ENCODE data around the gene PTGIR. TPM values are rescaled to one million over a fixed set of nuclear protein-coding genes. Genes with fewer than 3 reads are reported as not detected.

Gene PTGIR
- total RNA-seq, 1 experiment from 2014 or later: not detected

GRCh38 chr19:46656541-46656940 lies 31.7 kb upstream of the PTGIR start:
- ChIA-PET POLR2A (ENCODE audit: low non-redundant PET) (no interaction called here), CTCF (interaction anchor here (0.7 kb wide), 1 partner anchor 41 kb away, joined by 5 read pairs; no protein-coding TSS in a partner anchor)
- TF ChIP-seq EZH2 (IDR thresholded peaks at IDR 0.05; ENCODE audit: borderline replicate concordance, low read depth, low read length, poor library complexity, severe bottlenecking): no peak
- BruUV-seq (replicated peaks): no TSS peak
- DNase-seq (ENCODE audit: low spot score): no peak
- Histone ChIP-seq H3K27me3 (replicated peaks; ENCODE audit: insufficient read depth, low read depth, low read length, poor library complexity) (no peaks in the 10 kb centered on the region), H3K36me3 (ENCODE audit: insufficient read depth, low read length, poor library complexity, severe bottlenecking) (no peaks in the 10 kb centered on the region), H3K27ac (ENCODE audit: low read depth, low read length, poor library complexity, severe bottlenecking) (no peak overlapping the region), H3K4me3 (ENCODE audit: low read depth, low read length, poor library complexity, severe bottlenecking) (no peak overlapping the region), H3K4me1 (ENCODE audit: insufficient read depth, low read length, poor library complexity, severe bottlenecking) (peaks cover 11% of the 10 kb centered on the region), H3K9me3 (ENCODE audit: low read depth, low read length, poor library complexity, severe bottlenecking) (no peaks in the 10 kb centered on the region)
- intact Hi-C loops (cut with micrococcal nuclease; ENCODE audit: unreplicated experiment): no loop called here

- intact Hi-C loops (cut with micrococcal nuclease; ENCODE audit: unreplicated experiment): no loop called here
- Histone ChIP-seq H3K36me3 (ENCODE audit: insufficient read depth, low read length, poor library complexity, severe bottlenecking) (no peaks in the 10 kb centered on the region), H3K4me3 (ENCODE audit: low read depth, low read length, poor library complexity, severe bottlenecking) (no peak overlapping the region), H3K4me1 (ENCODE audit: insufficient read depth, low read length, poor library complexity, severe bottlenecking) (no peaks in the 10 kb centered on the region), H3K9me3 (ENCODE audit: low read depth, low read length, poor library complexity, severe bottlenecking) (no peaks in the 10 kb centered on the region), H3K27me3 (replicated peaks; ENCODE audit: insufficient read depth, low read depth, low read length, poor library complexity) (no peaks in the 10 kb centered on the region), H3K27ac (ENCODE audit: low read depth, low read length, poor library complexity, severe bottlenecking) (no peak overlapping the region)
- ChIA-PET POLR2A (ENCODE audit: low non-redundant PET) (no interaction called here), CTCF (interaction anchor here (0.6 kb wide), 1 partner anchor 13 kb away, joined by 9 read pairs; no protein-coding TSS in a partner anchor)
- no peak for TF ChIP-seq CTCF (conservative IDR thresholded peaks at IDR 0.05; ENCODE audit: low read depth, low read length)
- no peak for TF ChIP-seq EZH2 (IDR thresholded peaks at IDR 0.05; ENCODE audit: borderline replicate concordance, low read depth, low read length, poor library complexity, severe bottlenecking)
- no TSS peak for BruUV-seq (replicated peaks)
- DNase-seq (ENCODE audit: low spot score): no peak
Observed at GRCh38 chr19:46654621-46655152, 29.8 kb upstream of the PTGIR start.

GRCh38 chr19:46650445-46650844 lies 25.6 kb upstream of the PTGIR start:
- TF ChIP-seq EZH2 (IDR thresholded peaks at IDR 0.05; ENCODE audit: borderline replicate concordance, low read depth, low read length, poor library complexity, severe bottlenecking) (no peak), CTCF (conservative IDR thresholded peaks at IDR 0.05; ENCODE audit: low read depth, low read length) (no peak)
- no peak for DNase-seq (ENCODE audit: low spot score)
- Histone ChIP-seq H3K4me1 (ENCODE audit: insufficient read depth, low read length, poor library complexity, severe bottlenecking) (no peaks in the 10 kb centered on the region), H3K36me3 (ENCODE audit: insufficient read depth, low read length, poor library complexity, severe bottlenecking) (no peaks in the 10 kb centered on the region), H3K4me3 (ENCODE audit: low read depth, low read length, poor library complexity, severe bottlenecking) (no peak overlapping the region), H3K9me3 (ENCODE audit: low read depth, low read length, poor library complexity, severe bottlenecking) (no peaks in the 10 kb centered on the region), H3K27me3 (replicated peaks; ENCODE audit: insufficient read depth, low read depth, low read length, poor library complexity) (no peaks in the 10 kb centered on the region), H3K27ac (ENCODE audit: low read depth, low read length, poor library complexity, severe bottlenecking) (no peak overlapping the region)
- POLR2A ChIA-PET (ENCODE audit: low non-redundant PET): no interaction called here
- CTCF ChIA-PET: no interaction called here
- intact Hi-C loops (cut with micrococcal nuclease; ENCODE audit: unreplicated experiment): no loop called here
- BruUV-seq (replicated peaks): no TSS peak

Measured in A673 (cell line).